ENCODE results near the gene PLS1.
"Not testable (repeated sequence)": the region's sequence is repeated elsewhere in the genome, so short reads cannot be mapped to it uniquely, and the experiment has no call there.

The PLS1 gene

GRCh38 chr3:142596726-142597088, 514 bp downstream of the PLS1 start:
- no peak for DNase-seq

GRCh38 chr3:142597906-142598305, 1.7 kb downstream of the PLS1 start:
- DNase-seq = no peak

- DNase-seq = no peak
Observed at GRCh38 chr3:142601713-142602112, 5.5 kb downstream of the PLS1 start.

GRCh38 chr3:142602619-142603385, 6.6 kb downstream of the PLS1 start:
- DNase-seq = no peak

DNA sequence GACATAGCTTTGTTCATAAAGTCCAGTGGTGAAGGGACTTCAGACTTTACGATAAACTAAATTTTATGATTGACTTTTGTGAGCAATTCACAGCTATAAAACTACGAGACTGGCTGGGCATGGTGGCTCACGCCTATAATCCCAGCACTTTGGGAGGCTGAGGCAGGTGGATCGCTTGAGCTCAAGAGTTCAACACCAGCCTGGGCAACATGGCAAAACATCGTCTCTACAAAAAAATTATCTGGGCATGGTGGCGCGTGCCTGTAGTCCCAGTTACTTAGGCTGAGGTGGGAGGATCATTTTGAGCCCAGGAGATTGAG, 7.2 kb downstream of the PLS1 start:
- not testable (repeated sequence) for DNase-seq

DNA sequence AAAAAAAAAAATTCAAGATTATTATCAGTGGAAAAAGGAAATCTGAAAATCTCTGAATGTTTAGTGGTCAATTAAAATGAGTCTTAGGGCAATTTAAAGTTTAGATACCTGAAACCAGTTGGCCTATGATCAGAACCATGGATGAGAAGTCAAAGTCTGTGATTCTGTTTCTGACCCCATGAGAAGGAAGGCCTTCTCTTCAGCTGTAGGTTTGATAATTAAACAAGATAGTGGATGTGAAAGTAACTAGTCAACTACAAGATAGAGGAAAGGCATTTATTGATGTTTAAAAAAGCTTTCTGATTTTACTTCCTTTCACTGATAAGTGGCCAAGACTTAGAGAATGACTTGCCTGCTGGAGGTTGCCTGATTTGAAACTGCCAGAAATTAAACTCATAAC, 8.7 kb downstream of the PLS1 start:
- no peak for DNase-seq

GRCh38 chr3:142608631-142609030, 12.4 kb downstream of the PLS1 start:
- no peak for DNase-seq

DNA sequence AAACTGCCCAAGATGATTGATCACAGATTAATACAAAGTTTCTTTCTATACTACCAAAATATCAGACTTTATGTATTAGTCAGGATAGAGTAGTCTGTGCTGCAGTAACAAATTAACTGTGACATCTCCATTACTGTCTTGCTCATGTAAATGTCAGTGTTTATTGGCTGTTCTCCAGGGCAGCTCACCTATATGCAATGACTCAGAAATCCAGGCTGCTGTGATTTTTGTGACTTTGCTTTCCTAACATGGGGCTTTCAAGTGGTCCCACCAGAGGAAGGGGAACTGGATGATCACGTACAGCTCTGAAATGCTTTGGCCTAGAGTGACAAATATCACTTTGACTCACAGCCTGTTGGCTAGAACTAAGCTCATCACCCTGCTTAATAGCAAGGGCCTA, 12.9 kb downstream of the PLS1 start:
- no peak for DNase-seq

- DNase-seq = no peak
Observed at GRCh38 chr3:142611206-142611605, 15.0 kb downstream of the PLS1 start.

- DNase-seq = no peak
Observed at GRCh38 chr3:142613491-142613890, 17.3 kb downstream of the PLS1 start.

DNA sequence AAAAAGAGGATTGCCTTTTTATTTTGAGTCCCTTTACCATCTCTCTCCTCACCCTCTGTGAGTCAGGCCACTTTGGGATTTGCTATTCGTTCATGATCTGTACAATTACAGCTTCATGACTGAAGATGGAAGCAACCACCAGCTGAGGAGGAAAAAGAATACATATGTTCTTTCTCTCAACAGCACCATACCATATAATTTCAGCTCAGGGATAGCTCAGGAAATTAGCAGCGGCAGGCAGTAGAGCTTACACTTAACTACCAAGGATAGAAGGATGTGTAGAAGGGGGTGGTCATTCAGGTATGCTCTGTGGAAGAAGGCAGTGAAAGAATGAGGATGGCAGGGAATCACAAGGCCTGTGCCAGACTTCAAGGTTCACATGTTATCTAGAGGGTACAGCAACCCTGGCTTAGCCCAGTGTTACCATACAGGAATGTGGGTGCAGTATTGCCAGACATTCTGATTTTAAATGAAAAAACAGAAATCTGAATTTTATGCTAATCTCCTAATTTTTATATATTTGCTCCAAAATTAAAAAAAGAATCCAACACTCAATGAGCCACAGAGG, 17.9 kb downstream of the PLS1 start:
- no peak for DNase-seq

GRCh38 chr3:142615171-142615570, 19.0 kb downstream of the PLS1 start:
- DNase-seq = no peak

GRCh38 chr3:142618917-142619461, 22.8 kb downstream of the PLS1 start:
- DNase-seq = no peak

DNA sequence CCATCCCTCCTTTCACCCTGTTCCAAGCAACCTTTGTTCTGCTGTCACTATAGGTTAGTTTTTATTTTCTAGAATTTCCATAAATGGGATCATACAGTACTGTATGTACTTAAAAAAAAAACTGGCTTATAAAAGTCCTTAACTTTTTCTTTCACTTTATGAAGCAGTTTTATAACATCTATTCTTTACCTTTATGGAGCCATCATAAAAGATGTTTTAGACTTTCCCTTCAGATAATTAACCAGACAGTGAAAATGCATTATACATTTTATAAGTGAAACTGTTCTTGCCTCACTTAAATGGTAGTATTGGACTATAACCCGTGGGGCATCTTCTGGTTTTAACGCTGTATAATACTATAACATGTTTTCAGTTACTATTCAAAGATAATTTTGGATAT, 26.2 kb downstream of the PLS1 start:
- no peak for DNase-seq

- DNase-seq = no peak
Observed at GRCh38 chr3:142623194-142623593, 27.0 kb downstream of the PLS1 start.

GRCh38 chr3:142624341-142625152, 28.4 kb downstream of the PLS1 start:
- DNase-seq = no peak

- no peak for DNase-seq
Observed at GRCh38 chr3:142625153-142625440, 28.9 kb downstream of the PLS1 start.

GRCh38 chr3:142626971-142627370, 30.8 kb downstream of the PLS1 start:
- DNase-seq = no peak

DNA sequence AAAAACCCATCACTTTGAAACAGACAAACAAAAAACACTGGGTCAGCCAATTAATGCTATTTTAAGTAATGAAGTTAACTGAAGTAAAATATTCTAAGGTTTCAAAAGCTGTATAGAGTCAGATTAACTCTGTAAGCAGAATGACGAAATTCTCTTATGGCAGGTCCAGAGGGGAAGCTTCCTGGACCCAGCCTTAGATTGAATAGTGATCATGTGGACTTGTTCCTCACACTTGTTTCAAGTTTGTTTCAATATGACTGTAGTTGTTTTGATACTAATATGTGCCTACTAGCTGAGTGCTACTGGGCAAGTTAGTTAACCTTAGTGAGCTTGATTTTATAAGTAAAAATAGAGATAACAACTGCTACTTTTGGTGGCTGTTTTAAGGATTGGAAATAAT, 32.6 kb downstream of the PLS1 start:
- DNase-seq = no peak

DNA sequence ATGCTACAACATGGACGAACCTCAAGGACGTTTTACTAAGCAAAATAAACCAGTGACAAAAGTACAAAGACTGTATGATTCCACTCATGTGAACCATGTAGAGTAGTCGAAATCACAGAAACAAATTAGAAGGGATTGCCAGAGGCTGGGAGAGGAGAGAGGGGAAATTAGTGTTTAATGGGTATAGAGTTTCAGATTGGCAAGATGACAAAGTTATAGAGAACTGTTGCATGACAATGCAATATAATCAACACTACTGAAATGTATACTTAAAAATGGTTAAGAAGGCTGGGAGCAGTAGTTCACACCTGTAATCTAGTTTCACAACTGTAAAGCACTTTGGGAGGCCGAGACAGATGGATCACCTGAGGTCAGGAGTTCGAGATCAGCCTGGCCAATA, 36.9 kb downstream of the PLS1 start:
- DNase-seq = no peak

- no peak for DNase-seq
Observed at GRCh38 chr3:142636050-142636449, 39.9 kb downstream of the PLS1 start.

GRCh38 chr3:142636664-142637063, 40.5 kb downstream of the PLS1 start:
- DNase-seq = no peak

DNA sequence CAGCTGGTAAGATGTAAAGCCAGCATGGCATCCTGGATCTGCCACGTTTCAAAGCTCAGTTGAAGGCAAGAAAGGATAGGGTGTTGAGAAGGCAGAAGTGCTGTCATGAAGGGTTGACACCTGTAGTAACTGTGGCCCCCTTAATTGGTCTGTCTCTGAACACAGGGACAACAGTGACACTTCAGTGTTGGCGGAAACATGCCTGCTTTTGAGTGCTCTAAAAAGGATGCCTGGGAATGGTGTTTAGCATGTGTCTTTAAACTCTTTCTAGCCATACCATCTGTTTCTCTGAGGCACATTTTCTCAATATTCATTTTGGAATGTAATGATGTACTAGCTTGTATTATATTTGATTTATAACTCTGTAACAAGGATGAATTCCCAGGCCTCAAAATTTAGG, 42.1 kb downstream of the PLS1 start:
- DNase-seq = no peak

DNA sequence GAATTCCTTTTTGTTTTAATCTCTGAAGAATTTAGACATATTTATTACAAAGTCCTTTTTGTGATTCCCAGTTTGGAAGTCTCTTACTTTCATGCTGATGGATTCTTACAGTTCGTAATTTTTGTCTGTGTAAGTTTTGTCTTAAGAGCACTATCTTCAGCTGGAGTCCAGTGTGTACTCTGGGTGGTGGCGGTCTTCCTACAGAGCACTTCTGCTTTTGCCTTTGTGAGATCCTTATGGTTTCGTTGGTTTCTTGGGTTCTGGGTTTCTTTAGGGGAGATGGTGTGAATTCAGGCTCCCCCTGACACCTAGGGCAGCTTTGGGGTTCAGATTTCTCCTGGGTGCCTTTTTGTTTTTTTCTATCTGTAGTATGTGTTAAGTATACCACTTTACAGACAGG, 45.3 kb downstream of the PLS1 start:
- no peak for DNase-seq

Data from cerebellar nuclear complex (tissue), 1 donor.